Cardiac septum (tissue), 1 donor: Measurements from ENCODE around the gene ORC6. TPM values are rescaled to one million over a fixed set of nuclear protein-coding genes. Genes with fewer than 3 reads are reported as not detected.

Experiments
- DNase-seq: peaks from one replicate; pipeline ENCODE4 v3.0.0-alpha.2; 2020; ENCODE audit warnings: low spot score
- intact Hi-C: fragments of 100-400 bp; cut with DNase I; formaldehyde crosslinking; loops from one replicate; pipeline ENCODE4 v1.14.0; 2022
- total RNA-seq: library from RNA; stranded (reverse); fragmentation: NEBNext Ultra II Directional; extraction: Animal tissue kit (Norgen Biotek cat#: 25700); gene quantifications from one replicate; pipeline ENCODE4 v1.2.1, GENCODE V29; 2021
- donor health status: DM: no; HTN: no; CAD: no.

Gene ORC6
- total RNA-seq, 1 donor from 2014 or later = 3.0 TPM

DNA sequence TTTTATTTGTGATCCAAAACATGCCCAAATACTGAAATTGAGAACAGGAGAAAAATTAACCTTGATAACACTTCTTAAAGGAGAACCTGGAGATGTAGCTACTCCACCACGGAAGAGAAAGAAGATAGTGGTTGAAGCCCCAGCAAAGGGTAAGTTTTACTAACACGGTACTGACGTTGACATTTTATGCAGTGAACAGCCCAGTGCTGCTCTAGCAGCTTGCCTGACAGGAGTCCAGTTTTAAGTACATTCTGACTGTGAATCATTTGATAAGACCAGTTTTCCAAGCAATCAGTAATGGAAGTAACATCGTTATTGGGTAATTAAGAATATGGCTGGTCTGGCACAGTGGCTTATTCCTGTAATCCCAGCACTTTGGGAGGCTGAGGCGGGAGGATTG is 6.5 kb downstream of the ORC6 start:
- intact Hi-C loops = no loop called here
- DNase-seq = no peak

DNA sequence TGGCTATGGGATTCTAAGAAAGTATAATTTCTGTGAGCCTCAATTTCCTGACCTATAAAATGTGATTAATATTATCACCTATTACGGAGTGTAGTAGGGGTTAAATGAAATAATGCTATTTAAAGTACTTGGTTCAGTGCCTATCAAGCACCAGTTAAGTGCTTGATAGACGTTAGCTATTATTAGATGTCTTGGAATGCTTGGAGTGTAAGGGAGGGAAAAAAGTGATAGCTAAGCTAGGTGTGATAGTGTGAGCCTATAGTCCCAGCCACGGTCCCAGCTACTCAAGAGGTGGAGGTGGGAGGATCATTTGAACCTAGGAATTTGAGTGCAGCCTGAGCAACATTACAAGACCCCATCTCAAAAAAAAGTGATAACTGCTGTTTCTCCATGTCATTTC is 7.5 kb downstream of the ORC6 start:
- intact Hi-C loops = no loop called here
- no peak for DNase-seq

DNA sequence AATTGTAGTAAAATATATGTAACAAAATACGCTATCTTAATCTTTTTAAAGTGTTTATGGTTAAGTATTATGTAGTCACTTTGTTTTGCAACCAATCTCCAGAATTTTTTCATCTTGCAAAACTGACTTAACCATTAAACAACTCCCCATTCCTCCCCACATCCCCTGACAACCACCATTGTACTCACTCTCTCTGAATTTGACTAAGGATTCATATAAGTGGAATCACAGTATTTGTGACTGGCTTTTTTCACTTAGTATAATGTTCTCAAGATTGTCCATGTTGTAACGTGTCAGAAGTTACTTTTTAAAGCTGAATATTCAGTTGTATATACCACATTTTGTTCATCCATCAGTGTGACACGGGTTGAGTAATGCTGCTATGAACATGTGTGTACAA is 10.6 kb downstream of the ORC6 start:
- intact Hi-C loops = no loop called here
- DNase-seq = no peak

DNA sequence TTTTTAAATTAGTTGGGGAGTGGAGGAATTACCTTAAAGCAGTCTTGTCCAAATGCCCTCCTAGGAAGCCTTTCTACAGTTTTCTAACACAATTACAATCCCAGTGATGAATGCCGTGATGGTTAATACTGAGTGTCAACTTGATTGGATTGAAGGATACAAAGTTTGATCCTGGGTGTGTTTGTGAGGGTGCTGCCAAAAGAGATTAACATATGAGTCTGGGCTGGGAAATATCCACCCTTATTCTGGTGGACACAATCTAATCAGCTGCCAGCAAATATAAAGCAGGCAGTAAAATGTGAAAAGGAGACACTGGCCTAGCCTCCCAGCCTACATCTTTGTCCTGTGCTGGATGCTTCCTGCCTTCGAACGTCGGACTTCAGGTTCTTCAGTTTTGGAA is 12.2 kb downstream of the ORC6 start:
- intact Hi-C loops = no loop called here
- DNase-seq = no peak

- no peak for DNase-seq
- intact Hi-C loops = no loop called here
Measured at GRCh38 chr16:46702030-46702429, 12.6 kb downstream of the ORC6 start.

DNA sequence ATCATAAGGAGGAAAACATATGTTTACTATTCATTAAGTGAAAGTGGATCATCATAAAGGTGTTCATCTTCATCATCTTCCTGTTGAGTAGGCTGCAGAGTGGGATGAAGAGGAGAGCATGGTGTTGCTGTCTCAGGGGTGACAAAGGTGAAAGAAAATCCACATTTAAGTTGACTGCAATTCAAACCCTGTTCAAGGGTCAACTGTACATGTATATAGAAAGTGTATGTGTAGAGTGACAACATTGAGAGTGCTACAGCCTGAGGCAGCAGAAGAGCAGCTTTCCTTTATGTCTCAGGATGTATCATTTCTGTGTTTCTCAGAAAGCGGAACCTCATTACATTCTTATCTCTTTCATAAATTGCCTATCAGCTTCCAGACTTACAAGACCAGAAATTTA is 17.2 kb downstream of the ORC6 start:
- intact Hi-C loops = no loop called here

GRCh38 chr16:46709469-46710005 is 20.1 kb downstream of the ORC6 start:
- no peak for DNase-seq
- intact Hi-C loops = loop anchor here (2.0 kb wide), 1 partner anchor 47 kb away; no protein-coding TSS in a partner anchor

More for the DNA sequence above, 17.2 kb downstream of the ORC6 start:
- no peak for DNase-seq

DNA sequence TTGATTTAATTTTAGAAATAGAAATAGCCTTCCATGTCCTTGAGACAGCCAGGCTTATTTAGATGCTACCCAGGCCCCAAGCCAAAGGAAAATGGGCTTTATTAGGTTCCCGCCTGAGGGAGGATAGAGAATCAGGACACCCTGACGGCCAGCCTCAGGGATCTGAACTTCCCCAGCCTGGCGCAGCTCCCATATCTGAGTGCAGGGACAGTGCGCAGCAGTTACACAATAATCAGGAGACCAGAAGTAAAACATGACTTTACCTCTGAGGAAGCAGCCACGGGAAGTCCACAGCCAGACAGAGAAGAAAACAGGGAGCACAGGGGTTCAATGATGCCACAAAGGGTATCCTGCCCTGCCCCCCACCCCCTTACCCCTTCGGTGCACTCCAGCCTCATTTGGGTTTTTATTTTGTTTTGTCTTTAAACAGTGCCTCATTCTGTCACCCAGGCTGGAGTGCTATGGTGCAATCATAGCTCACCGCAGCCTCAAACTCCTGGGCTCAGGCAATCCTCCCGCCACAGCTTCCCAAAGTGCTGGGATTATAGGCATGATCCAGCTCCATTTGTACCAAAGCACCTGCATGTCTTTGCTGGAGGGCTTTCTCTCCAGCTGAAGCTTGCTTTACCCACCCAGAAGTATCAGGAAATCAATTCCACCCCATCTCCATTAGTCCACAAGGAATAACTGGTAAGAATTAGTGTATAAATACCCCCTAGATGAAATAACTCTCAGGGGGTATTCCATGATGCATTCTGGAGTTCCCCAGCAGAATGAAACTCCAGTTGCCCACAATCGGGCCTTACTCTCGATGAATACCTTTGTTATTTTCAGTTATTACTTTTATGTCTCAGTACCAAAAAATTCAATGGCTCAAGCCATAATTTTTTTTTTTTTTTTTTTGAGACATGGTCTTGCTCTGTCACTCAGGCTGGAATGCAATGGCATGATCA is 21.9 kb downstream of the ORC6 start:
- intact Hi-C loops = loop anchor here (2.0 kb wide), 1 partner anchor 45 kb away; no protein-coding TSS in a partner anchor

GRCh38 chr16:46712911-46713310 is 23.5 kb downstream of the ORC6 start:
- intact Hi-C loops = no loop called here
- no peak for DNase-seq

More for the DNA sequence above, 21.9 kb downstream of the ORC6 start:
- DNase-seq = no peak

DNA sequence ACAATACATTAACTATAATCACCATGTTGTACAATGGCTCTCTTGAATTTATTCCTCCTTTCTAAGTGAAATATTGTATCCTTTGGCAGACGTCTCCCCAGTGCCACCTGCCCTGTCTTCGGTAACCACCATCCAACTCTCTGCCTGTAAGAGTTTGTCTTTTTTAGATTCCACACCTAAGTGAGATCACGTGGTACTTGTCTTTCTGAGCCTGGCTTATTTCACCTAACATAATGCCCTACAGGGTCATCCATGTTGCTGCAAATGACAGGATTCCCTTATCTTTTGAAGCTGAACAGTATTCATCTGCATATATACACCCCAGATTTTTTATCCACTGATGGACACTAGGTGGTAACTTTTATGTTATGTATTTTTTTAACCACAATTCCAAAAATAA is 24.2 kb downstream of the ORC6 start:
- intact Hi-C loops = loop anchor here (2.0 kb wide), 1 partner anchor 33 kb away; no protein-coding TSS in a partner anchor
- no peak for DNase-seq

GRCh38 chr16:46714797-46715591 is 25.5 kb downstream of the ORC6 start:
- intact Hi-C loops = loop anchor here (2.0 kb wide), 1 partner anchor 32 kb away; no protein-coding TSS in a partner anchor
- DNase-seq = no peak

- intact Hi-C loops = loop anchor here (2.0 kb wide), 1 partner anchor 31 kb away; no protein-coding TSS in a partner anchor
- DNase-seq = peak; percentile 86
Measured at GRCh38 chr16:46715769-46716305, 26.4 kb downstream of the ORC6 start.

DNA sequence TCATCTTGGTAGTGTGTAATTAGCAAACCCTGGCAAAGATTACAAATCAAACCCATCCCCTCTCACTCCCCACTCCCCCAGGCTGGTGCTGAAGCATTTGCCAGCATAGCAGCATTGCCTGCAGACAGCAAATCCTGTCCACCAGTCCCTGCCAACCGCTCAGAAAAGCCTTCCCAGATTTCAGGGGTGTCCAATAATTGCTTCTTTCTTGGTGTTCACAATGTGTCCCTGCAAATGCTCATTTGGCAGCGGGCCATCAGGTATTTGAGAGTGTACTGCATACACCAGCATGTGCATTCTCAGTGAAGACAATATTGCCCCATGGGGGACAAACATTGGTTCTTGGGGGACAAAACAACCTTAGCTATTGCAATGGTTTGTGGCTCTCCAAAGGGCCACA is 28.2 kb downstream of the ORC6 start:
- intact Hi-C loops = no loop called here
- no peak for DNase-seq

DNA sequence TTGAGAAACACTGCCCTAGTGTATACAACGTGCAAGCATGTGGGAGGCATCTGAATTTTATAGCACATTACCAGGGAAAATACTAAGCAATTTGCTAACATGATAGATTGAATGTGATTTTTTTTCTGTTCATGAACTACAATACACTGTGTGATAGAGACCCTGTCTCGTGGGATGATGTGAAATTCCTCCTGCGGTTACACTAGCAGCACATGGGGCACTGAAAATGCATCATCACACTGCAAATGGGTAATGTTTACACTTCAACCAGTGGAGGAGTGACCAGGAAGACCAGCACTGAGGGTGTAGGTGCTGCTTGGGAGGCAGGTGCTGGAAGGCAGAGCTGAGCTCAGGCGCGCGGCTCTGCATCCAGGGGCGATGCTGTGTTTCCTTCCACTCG is 28.8 kb downstream of the ORC6 start:
- intact Hi-C loops = no loop called here
- DNase-seq = no peak

DNA sequence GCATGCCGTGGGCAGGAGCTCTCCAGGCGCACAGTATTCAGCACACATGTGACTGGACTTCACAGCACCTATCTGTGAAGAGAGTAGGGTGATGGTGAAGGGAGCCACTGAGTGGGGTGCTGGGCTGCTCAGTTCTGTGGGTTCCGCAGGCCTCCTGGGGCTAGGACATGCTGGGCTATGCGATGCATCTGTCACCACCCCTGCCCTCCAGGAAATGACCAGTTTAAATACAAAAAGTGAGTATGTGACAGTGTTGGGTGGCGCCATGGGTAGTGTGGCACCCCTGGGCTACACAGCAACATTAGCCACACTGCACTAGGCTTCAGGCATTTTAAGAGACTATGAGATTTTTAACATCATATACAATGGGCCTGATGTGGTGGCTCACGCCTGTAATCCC is 30.1 kb downstream of the ORC6 start:
- intact Hi-C loops = no loop called here
- no peak for DNase-seq

DNA sequence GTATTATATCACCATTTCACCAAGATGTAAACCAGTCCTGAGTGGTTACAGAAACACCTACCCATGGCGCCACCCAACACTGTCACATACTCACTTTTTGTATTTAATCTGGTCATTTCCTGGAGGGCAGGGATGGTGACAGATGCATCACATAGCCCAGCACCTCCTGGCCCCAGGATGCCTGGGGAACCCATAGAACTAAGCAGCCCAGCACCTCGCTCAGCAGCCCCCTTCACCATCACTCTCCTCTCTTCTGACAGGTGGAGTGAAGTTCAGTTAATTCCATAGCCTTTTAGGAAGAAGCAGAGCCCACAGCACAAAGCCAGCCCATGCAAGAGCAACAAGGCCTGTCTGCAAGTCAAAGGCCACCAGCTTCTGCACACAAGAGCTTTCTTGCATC is 31.2 kb downstream of the ORC6 start:
- intact Hi-C loops = no loop called here
- DNase-seq = no peak

DNA sequence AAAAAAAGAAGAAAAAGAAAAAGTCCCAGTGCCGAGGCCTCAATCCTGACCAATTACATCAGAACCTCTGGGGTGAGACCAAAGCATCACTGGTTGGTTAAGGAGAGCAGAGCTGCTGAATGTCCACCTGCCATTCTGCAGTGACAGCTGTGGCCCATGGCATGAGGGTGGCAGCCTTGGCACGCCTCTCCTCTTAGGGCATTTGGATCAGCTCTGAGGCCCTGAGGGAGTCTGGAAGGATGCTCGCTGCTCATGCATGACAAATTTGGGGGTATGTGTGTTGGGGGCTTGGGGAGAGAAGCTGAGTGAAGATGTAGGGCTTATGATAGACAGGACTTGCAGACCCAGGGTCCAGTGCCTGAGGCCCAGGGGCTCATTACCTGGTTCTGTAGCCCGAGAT is 32.4 kb downstream of the ORC6 start:
- DNase-seq = no peak
- intact Hi-C loops = no loop called here

DNA sequence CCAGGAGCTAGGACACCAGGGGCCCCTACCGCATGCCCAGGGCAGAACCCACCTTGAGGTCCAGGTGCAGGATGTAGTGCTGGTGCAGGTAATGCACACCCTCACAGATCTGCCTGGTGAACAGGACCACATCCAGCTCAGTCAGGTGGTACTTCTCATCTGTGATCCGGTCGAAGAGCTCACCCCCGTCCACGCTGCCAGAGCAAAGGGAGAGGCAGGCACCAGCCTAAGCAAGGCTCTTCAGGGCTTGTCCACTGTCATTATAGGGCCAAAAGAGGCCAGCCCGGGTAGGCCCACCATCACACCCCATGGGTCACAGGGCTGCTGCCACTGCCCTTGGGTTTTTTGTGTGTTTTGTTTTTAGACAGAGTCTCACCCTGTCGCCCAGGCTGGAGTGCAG is 37.7 kb downstream of the ORC6 start:
- intact Hi-C loops = no loop called here
- no peak for DNase-seq

GRCh38 chr16:46727630-46728029 is 38.2 kb downstream of the ORC6 start:
- intact Hi-C loops = no loop called here
- no peak for DNase-seq

DNA sequence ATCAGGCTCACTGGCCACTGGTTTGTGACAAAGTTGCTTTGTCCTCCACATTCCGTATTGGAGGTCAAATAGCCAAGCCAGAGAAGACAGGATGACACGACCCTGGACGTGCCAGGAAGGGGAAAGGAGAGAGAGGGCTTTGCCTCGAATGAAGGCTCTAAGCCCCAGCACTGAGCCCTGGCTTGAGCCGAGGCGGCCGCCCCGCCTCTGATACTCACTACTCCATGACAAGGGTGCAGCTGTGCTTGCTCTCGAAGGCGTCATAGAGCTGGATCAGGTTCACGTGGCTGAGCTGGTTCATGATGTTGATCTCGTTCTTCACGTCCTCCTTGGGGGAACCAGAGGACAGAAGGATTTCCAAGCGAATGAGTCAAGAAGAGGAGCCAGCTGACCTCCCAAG is 39.3 kb downstream of the ORC6 start:
- intact Hi-C loops = no loop called here
- no peak for DNase-seq
